ENCODE results near the gene SS18L1. TPM values are rescaled to one million over a fixed set of nuclear protein-coding genes. Genes with fewer than 3 reads are reported as not detected.

Gene SS18L1
- total RNA-seq, 1 donor from 2014 or later = 9.7 TPM

DNA sequence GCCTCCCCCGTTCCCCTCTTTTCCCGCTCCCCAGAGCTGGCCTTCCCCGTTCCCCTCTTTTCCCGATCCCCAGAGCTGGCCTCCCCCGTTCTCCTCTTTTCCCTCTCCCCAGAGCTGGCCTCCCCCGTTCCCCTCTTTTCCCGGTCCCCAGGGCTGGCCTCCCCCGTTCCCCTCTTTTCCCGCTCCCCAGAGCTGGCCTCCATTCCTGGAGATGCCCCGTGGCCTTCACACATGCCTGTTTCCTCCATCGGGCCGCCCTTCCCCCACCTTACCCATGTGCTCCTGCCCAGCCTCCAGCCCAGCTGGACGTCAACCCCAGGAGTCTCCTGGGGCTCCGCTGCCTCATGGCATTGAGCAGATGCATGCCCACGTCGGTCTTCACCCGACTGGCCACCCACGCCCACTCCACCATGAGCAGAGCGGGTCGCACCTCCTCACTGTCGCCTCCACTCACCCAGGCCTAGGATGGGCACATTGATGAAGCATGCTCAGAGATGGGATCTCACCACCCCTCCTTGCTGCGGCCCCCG is 8.3 kb downstream of the SS18L1 start:
- DNase-seq (ENCODE audit: low read depth, low spot score) = no peak

DNA sequence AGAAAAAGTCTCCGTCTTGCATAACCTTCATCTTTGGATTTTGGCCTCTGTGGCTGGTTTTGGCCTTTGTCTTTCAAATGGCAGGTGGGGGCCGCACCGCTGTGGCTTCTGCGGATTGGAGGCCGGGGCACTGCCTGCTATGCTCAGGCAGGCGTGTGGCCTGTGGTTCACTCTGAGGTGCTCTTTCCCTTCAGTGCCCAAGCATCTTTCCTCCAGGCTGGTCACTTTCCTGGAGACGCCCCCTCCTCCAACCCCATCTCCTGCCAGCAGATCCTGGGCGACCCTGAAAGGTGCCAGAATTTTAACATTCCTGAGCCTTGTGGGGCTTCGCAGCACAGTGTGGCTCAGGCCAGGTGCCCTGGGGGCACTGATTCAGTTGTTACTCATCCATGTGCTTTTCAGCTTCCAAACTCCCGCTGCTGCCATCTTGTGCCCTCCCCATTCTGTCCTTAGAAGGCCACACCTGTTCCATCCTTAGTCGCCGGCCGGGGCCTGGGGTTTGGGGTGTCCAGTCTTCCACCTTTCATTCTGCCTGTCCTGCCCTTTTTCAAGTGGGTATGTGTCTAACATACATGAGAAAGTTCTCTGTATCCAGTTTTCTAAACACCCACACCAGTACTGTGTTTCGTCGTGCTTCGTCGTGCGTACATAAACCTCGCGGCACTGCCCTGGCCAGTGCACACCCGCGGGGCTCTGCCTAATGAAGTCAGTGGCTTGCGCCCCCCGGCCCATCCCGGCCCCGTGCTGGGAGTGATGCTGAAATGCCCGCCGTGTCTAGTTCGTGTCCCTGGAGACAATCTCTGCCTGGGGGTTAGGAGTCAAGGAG is 12.1 kb downstream of the SS18L1 start:
- DNase-seq (ENCODE audit: low read depth, low spot score) = no peak

DNA sequence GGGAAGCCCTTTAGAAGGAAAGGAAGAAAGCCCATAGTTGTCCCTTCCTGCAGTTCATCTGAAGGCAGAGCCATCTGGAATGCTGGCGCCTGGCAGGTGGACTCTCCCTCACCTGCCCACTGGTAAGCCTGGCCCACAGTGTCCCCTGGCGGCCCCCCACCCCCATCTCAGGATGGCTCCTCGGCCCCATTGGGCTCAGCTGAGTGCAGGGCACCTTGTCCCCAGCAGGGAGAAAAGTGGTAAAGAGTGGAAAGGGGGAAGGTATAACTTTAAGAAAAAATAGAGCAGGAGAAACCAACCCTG is 12.6 kb downstream of the SS18L1 start:
- DNase-seq (ENCODE audit: low read depth, low spot score) = no peak

DNA sequence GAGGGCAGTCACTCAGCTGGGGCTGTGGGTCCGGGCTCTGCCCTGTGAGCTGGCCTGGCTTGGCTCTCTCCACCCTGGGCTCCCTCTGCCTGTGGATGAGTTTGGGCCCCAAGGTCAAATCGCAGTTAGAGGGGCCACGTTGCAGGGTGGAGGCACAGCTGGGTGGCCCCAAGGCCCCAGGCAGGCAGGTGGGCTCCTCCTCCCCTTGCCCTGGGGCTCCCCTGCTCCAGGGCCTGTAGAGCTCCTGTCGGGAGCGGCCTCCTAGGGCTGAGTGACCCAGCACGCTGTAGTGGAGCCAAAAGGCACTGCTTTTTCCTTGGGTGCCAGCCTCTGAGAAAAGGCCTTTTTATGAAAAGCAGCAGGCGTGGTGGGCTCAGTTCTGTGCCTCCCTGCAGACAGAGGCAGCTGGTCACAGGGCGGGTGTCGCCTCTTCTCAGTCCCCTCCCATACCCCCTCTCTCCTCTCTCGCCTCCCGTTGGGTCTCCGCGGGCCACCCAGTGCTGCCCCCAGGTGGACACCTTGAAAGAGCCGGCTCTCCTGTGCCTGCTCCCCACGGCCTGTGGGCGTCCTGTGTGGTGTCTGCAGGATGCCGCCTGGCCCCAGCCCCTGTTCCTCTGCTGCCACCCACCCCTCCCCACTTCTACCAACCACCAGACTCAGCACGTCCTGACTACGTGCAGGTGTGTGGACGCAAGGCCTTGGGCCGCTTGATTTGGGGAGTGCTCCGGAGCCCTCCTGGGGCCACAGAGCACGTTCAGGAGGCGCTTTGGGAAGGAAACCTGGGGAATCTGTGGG is 13.2 kb downstream of the SS18L1 start:
- DNase-seq (ENCODE audit: low read depth, low spot score) = no peak

DNA sequence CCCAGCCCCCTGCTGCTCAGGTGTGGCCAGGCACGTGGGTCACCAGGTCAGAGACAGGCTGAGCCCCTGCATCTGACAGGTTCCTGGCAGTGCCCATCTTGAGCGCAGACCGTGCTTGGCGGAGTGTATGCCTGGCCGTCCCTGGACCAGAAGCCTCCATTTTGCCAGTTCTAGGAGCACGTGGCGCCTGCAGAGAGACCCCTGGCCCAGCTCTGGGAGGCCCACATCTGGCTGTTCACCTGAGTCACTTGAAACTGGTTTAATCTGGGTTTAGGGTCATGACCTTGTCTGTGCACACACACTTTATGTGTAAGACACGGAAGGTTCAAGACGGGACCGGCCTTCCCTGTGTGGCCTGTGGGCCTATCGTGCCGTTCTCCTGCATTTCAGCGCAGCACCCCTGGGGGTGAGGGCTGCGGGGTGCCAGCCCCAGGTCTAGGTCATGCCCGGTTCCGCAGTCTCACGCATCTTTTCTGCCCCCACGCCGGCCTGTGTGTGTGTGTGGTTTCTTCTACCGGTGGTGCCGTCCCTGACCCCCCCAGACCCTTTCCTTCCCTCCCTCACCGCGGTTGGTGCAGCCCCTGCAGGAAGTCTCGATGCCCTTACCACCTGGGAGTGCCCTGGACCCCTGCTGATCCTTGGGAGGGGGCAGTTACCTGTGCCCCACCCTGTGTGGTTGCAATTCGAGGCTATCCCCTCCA is 14.0 kb downstream of the SS18L1 start:
- no peak for DNase-seq (ENCODE audit: low read depth, low spot score)

DNA sequence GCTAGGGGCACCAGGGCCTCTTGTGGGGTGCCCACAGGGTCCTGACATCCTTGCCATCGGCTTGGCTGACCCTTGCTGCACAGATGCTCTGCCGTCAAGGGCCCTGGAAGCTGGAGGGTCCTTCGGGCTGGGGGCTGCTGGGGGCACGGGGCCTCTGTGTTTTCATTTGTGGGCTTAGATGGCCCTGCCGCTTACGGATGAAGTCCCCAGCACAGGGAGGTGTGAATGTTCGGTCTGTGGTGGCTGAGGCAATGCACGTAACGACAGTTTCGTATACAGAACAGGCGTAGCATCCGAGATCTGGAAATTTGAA is 14.5 kb downstream of the SS18L1 start:
- DNase-seq (ENCODE audit: low read depth, low spot score) = no peak

DNA sequence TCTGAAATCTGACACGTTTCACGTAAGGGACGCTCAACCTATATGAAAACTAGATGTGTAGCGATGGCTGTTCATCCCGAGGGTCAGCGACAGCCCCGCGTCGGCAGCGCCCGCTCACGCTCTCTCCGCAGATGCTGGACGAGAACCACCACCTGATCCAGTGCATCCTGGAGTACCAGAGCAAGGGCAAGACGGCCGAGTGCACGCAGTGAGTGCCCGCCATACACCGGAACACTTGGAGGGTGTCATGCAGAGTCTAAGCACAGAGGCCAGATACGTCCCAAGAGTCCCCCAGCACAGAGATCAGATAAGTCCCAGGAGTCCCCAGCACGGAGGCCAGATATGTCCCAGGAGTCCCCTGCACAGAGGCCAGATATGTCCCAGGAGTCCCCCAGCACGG is 15.0 kb downstream of the SS18L1 start:
- DNase-seq (ENCODE audit: low read depth, low spot score) = no peak

DNA sequence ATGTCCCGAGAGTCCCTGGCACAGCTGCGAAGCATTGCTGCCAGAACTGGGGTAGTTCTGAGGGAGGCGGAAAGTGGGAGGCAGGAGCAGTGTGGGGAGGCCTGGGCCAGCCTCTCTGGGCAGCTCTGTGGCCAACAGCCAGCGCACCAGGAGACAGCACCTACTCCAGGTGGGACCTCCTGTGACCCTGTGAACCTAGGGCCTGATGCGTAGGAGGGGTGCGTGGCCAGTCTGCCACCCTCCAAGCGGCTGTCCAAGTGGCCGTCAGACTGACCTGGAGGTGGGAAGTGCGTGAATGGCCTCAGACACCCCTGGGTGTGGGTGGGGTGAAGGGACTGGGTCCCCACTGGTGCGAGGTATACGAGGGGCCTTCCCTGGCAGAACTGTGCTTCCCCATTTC is 15.5 kb downstream of the SS18L1 start:
- no peak for DNase-seq (ENCODE audit: low read depth, low spot score)

DNA sequence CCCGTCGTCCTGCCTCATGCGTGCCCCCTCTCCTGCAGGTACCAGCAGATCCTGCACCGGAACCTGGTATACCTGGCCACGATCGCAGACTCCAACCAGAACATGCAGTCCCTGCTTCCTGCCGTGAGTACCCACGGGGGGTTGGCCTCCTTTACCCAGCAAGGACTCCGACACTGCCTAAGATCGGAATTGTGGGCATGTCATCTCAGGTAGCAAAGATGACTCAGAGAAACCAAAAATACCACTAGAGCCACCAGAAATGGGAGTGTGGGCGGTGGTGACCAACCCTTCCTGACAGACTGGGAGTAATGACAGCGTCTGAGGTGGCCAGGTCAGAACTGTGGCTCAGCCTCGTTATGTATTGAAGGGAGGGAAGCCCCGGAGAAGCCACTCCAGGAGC is 16.3 kb downstream of the SS18L1 start:
- DNase-seq (ENCODE audit: low read depth, low spot score) = no peak

DNA sequence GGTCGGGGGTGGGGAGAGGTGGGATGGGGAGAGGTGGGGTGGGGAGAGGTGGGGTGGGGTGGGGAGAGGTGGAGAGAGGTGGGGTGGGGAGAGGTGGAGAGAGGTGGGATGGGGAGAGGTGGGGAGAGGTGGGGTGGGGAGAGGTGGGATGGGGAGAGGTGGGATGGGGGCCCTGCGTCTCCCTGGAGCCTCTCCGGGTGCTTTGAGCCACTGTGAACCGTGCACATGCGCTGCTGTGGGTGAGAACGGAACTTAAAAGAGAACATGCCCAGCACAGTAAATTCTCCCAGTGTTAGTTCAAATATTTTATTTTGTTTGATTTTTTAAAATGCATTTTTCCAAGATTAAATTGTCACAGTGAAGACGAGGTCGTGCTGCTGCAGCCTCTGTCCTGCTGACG is 16.7 kb downstream of the SS18L1 start:
- DNase-seq (ENCODE audit: low read depth, low spot score) = no peak

DNA sequence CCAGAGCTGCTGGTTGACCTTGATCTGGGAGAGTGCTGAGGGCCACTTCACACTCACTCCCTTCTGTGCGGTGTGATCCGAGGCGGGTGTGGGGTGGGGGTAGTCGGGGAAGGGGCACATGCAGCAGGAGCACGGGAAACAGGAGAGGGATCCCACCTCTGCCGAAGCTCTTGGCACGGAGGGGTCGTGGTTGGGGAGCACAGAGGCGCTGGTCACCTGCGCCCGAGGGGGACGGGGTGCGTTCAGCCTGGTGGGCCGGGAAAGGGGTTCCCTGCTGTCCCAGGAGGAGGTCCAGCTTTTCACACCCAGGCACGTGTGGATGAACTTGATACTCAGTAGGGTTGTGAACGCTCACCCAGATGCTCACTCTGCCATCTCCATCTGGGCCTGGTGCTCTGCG is 17.3 kb downstream of the SS18L1 start:
- DNase-seq (ENCODE audit: low read depth, low spot score) = no peak

DNA sequence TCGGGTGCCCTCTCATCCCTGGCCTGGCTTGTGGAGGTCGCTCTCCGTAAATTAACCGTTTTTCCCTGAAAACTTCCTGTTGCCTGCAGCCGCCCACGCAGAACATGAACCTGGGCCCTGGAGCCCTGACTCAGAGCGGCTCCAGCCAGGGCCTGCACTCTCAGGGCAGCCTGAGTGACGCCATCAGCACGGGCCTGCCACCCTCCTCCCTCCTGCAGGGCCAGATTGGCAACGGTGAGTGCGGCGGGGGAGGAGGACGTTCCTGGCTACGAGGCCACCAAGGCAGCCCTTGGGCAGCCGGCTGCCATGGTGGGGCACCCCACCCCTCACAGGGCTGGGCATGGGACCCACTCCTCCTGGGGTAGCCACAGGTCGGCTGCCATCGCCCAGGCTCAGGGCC is 17.8 kb downstream of the SS18L1 start:
- no peak for DNase-seq (ENCODE audit: low read depth, low spot score)

DNA sequence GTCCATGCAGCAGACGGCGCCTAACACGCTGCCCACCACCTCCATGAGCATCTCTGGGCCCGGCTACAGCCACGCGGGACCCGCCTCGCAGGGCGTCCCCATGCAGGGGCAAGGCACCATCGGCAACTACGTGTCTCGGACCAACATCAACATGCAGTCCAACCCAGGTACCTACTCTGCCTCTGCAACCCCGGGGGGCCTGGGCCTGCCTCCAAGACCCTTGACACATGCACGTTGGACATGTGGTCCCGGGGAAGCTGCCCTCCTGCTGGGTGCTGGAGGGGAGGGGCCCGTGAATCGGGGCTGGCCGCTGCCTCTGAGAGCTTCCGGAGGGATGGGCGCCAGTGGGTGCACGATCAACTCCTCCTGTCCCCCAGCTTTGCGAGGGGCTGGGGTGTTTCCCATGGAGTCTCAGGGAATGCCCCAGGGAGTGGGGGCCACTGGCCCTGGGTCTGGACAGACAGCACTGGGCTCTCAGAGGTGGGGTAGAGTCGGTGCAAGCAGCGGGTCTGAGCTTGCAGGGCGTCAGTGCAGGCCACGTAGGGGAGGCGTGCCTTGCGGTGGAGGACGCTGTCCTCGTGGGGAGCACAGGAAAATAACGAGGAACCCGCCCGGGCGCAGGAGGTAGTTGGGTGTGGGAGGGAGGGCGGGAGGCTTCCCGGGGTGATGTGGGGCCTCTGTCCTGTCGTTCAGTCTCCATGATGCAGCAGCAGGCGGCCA is 19.4 kb downstream of the SS18L1 start:
- no peak for DNase-seq (ENCODE audit: low read depth, low spot score)

DNA sequence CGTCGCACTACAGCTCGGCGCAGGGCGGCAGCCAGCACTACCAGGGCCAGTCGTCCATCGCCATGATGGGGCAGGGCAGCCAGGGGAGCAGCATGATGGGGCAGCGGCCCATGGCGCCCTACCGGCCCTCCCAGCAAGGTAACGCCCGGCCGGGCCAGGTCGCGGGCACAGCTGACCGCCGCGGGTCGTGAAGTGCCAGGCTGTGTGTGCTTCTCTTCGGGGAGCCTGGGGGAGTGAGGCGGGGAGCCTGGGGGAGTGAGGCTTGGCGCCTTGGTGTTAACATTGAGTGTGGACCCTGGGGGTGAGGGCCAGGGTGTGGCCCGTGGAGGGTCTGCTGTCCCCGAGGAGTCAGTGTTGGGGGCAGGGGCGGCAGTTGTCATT is 19.9 kb downstream of the SS18L1 start:
- no peak for DNase-seq (ENCODE audit: low read depth, low spot score)

DNA sequence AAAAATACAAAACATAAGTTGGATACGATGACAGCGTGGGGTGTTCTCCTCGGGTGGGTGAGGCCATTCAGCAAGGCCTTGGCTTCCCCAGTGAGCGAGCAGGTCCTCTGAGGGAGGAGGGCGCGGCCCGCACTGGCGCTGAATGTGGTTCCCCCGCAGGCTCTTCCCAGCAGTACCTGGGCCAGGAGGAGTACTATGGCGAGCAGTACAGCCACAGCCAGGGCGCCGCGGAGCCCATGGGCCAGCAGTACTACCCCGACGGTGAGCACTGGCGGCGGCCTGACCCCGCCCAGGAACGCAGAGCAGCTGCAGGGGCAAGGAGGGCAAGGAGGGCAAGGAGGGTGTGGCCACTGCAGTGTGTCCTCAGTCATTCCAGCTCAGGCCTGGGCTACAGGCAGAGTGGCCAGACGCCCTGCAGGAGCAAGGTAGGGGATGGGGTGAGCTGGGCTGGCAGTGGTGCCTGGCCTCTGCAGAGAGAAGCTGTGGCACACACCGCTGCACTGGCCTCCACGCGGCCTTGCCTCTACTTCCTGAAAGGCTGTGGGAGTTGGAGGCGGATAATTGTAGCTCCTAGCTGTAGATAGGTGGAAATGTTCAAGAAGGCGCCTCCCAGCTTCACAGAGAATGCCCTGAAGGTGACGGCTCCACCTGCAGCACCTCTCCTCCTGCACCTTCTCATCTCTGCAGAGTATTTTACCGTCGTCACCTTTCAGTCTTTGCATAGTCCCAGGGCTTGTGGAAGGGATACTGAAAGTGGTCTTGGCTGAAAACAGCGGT is 20.6 kb downstream of the SS18L1 start:
- DNase-seq (ENCODE audit: low read depth, low spot score) = no peak

DNA sequence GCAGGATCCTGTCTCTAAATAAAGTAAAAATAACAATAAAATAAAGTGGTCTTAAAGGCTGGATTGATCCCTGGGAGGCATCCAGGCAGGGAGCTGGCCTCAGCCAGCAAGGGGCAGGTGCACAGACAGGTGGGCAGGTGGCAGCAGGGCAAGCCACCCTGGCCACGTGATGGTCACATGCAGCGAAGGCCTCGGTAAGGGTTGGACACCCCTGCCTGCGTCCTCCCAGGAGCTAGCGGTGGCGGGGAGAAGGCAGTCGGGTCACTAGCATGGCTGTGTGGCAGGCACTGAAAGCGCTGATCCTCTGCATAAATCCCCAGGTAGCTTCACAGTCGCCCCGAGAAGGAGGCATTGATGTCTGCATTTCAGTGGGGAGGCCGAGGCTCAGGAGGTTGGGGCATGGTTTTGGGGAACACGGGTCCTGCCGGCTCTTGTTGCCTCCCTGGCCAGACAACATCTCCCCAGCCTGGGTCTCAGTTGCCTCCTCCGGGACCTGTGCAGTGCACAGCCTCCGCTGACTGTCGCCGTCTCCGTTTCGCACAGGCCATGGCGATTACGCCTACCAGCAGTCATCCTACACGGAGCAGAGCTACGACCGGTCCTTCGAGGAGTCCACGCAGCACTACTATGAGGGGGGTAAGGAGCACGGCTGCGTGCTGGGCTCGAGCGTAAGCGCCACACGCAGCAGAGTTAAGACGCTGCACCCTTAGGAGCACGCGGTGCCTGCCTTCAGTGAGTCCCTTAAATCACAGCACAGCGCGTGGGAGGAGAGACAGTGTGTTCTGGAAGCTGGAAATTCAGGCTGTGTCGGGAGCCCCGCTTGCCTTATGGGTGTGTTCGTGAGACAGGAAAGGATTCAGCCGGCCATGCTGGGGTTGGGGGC is 21.6 kb downstream of the SS18L1 start:
- no peak for DNase-seq (ENCODE audit: low read depth, low spot score)

DNA sequence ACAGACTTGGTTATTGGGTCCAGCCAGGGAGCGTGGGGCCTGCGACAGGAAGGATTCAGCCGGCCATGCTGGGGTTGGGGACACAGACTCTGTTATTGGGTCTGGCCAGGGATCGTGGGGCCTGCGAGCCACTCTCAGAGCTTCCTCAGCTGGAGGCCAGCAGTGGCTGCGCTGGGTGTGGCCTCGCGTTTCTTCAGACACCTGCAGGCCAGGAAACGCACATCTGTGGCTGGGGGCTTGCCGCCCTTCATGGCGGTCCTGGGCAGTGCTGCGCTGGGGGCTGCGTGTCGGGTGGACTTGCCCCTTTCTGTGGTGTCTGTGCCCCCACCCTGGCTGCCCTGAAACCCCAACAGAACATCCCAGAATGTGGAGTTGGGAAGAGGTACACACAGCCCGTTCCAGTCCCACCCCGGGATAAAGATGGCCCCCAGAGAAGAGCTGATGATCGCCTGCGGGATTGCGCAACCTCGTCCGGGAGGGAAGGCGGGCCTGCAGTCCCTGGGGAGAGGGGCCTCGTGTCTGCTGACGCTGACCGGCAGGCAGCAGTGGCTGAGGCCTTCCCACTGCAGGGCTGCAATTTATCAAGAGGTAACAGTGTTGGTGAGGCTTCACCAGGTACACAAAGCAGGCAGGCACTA is 22.3 kb downstream of the SS18L1 start:
- DNase-seq (ENCODE audit: low read depth, low spot score) = no peak

DNA sequence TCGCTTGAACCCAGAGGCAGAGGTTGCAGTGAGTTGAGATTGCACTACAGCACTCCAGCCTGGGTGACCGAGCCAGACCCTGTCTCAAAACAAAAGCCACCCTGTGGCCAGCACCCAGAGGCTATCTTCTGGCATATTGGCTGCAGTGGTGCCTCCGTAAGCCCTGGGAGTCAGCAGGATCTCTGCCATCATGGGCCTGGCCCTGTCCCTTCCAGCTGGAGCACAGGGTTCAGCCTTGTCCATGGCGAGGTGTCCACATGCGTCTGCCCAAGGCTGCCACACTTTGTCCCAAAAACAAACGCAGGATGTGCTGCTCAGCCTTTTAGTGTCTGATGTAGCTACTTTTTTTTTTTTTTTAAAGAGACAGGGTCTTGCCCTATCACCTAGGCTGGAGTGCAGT is 23.9 kb downstream of the SS18L1 start:
- DNase-seq (ENCODE audit: low read depth, low spot score) = no peak

DNA sequence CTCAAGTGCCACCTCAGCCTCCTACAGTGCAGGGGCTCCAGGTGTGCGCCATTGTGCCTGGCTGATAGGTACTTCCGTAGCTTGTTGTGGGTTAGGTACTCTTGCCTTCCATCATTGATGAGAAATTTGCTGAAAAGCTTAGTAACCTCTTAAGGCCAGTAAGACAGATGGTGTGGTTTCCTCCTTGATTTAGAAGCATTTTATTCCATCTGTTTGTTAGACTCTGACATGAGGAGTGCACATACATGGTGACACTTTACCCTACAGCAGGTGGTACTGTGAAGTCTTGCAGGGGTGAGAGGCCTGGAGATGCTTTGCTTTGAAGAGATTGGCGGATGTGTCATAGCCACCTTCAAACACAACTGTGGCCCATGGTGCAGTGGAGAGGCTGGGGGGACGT is 24.5 kb downstream of the SS18L1 start:
- DNase-seq (ENCODE audit: low read depth, low spot score) = no peak
